ENCODE results near the gene PTPN3. TPM values are rescaled to one million over a fixed set of nuclear protein-coding genes. Genes with fewer than 3 reads are reported as not detected.

PTPN3 gene
- total RNA-seq, 1 donor from 2014 or later = 0.62 TPM

- Mint-ChIP-seq H3K27me3 (ENCODE audit: unreplicated experiment) (peaks cover 2% of the 10 kb centered on the region), H3K4me1 (ENCODE audit: unreplicated experiment) (no peaks in the 10 kb centered on the region), H3K36me3 (ENCODE audit: low read depth, unreplicated experiment) (no peaks in the 10 kb centered on the region), H3K9me3 (ENCODE audit: unreplicated experiment) (no peaks in the 10 kb centered on the region), H3K27ac (ENCODE audit: unreplicated experiment) (no peak overlapping the region), H3K4me3 (ENCODE audit: unreplicated experiment) (no peak overlapping the region)
- no peak for DNase-seq (ENCODE audit: low spot score)
- TF ChIP-seq CTCF (IDR thresholded peaks at IDR 0.05; ENCODE audit: unreplicated experiment) = no peak
Observed at GRCh38 chr9:109411069-109411761, 86.9 kb downstream of the PTPN3 start.

- no peak overlapping the region for H3K27ac Mint-ChIP-seq (ENCODE audit: unreplicated experiment)
- no peak for TF ChIP-seq CTCF (IDR thresholded peaks at IDR 0.05; ENCODE audit: unreplicated experiment)
- H3K36me3 Mint-ChIP-seq (ENCODE audit: low read depth, unreplicated experiment) = no peaks in the 10 kb centered on the region
- DNase-seq (ENCODE audit: low spot score) = peak; percentile 62
- H3K4me1 Mint-ChIP-seq (ENCODE audit: unreplicated experiment) = no peaks in the 10 kb centered on the region
- peaks cover 2% of the 10 kb centered on the region for H3K27me3 Mint-ChIP-seq (ENCODE audit: unreplicated experiment)
- no peaks in the 10 kb centered on the region for H3K9me3 Mint-ChIP-seq (ENCODE audit: unreplicated experiment)
- no peak overlapping the region for H3K4me3 Mint-ChIP-seq (ENCODE audit: unreplicated experiment)
Observed at GRCh38 chr9:109409773-109410397, 88.2 kb downstream of the PTPN3 start.

- Mint-ChIP-seq H3K4me3 (ENCODE audit: unreplicated experiment) (no peak overlapping the region), H3K27ac (ENCODE audit: unreplicated experiment) (no peak overlapping the region), H3K4me1 (ENCODE audit: unreplicated experiment) (no peaks in the 10 kb centered on the region), H3K27me3 (ENCODE audit: unreplicated experiment) (peaks cover 2% of the 10 kb centered on the region), H3K9me3 (ENCODE audit: unreplicated experiment) (no peaks in the 10 kb centered on the region), H3K36me3 (ENCODE audit: low read depth, unreplicated experiment) (no peaks in the 10 kb centered on the region)
- no peak for DNase-seq (ENCODE audit: low spot score)
- no peak for TF ChIP-seq CTCF (IDR thresholded peaks at IDR 0.05; ENCODE audit: unreplicated experiment)
Observed at GRCh38 chr9:109408759-109409462, 89.2 kb downstream of the PTPN3 start.

- DNase-seq (ENCODE audit: low spot score) = no peak
- H3K4me3 Mint-ChIP-seq (ENCODE audit: unreplicated experiment) = no peak overlapping the region
- TF ChIP-seq CTCF (IDR thresholded peaks at IDR 0.05; ENCODE audit: unreplicated experiment) = no peak
- H3K36me3 Mint-ChIP-seq (ENCODE audit: low read depth, unreplicated experiment) = no peaks in the 10 kb centered on the region
- no peaks in the 10 kb centered on the region for H3K4me1 Mint-ChIP-seq (ENCODE audit: unreplicated experiment)
- peaks cover 2% of the 10 kb centered on the region for H3K27me3 Mint-ChIP-seq (ENCODE audit: unreplicated experiment)
- no peak overlapping the region for H3K27ac Mint-ChIP-seq (ENCODE audit: unreplicated experiment)
- H3K9me3 Mint-ChIP-seq (ENCODE audit: unreplicated experiment) = no peaks in the 10 kb centered on the region
Observed at GRCh38 chr9:109403766-109404320, 94.3 kb downstream of the PTPN3 start.

All from endothelial cell (in vitro differentiated cells).